Endothelial cell of hepatic sinusoid (primary cell): ENCODE measurements around the gene PRDM10.
"Not testable (repeated sequence)": the region's sequence is repeated elsewhere in the genome, so short reads cannot be mapped to it uniquely, and the experiment has no call there.

Experiments
- in situ Hi-C: cut with HindIII; loops from 2 replicates; pipeline ENCODE4 v1.10.0; 2017; ENCODE audit warnings: low sequenced_read_pairs

PRDM10 gene

DNA sequence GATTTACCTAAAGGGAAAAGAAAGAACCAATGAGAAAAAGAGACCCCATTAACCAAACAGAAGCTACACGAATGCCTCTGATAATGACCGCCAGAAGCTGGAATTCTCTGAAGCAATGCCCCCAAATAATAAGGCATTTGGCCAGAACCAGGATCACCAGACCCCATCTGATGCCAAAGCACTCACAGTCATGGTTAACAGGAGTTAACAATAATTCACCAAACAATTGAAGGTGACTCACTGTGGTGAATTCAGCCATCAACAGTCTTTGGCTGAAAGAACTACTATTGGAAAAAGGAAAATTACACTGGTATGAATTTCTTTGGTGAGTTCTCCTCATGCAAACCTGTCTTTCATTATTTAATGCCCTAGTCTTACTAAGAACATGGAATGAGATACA, 85.4 kb downstream of the PRDM10 start:
- in situ Hi-C loops = loop anchor here (5.0 kb wide), 1 partner anchor 210 kb away; no protein-coding TSS in a partner anchor

DNA sequence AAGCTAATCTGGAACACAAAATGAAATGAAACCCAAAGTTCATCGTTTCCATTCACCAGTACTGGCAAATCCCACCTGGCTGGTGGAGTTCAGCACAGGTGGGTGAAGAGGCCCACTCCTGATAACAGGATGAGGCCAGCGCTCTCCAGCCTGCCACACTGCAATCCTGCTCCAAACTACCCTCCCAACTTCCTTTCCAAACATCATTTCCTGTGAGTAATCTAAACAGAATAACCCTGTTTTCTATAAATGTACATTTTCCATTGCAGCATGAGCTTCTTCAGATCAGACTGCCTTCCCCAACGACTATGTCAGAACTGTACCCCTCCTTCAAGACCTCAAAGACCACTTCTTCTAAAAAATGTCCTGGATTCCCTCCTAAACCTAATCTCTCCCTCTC, 91.3 kb downstream of the PRDM10 start:
- in situ Hi-C loops = no loop called here

- in situ Hi-C loops = no loop called here
Measured at GRCh38 chr11:129910360-129910759, 92.3 kb downstream of the PRDM10 start.

DNA sequence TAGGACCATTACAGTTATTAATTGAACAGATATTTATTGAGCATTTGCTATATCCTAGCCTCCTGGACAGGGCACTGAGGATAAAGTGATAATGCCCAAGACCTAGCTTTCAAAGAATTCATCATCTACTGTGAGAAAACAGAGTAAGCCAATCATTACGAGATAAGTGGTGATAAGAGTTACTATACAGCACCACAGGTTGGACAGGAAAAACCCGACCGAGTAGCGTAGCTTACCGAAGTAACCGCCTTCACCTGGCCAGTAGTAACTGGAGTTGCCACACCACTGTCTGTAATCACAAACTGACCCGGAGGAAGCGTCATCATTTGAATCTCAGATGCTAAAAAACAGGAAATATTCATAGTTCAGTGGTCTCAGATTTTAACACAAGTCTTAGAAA, 97.2 kb downstream of the PRDM10 start:
- in situ Hi-C loops = no loop called here

DNA sequence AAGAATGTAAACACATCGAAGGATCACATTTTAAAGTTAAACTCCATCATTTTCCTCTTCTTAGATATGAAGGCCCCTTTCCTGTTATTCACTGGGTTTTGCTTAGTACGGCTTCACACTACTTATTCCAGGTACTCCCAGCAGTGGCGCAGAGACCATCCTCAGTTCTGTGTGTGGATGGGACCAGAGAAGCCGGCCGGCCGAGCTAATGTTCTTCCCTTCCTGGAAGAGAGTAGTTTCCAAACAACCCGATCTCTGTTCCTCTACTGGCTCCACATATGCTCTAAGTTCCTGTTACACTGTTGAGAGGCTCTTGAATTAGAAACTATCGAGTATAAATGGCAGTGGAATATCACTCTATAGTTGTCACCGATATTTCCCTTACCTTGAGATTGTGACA, 106.6 kb downstream of the PRDM10 start:
- in situ Hi-C loops = no loop called here

- in situ Hi-C loops = no loop called here
Measured at GRCh38 chr11:129895126-129896041, 107.3 kb downstream of the PRDM10 start, which contains the start of gene NFRKB. TSS of gene NFRKB (minus strand) at chr11:129895578. CDS start at chr11:129892849, 2,729 bp downstream.

DNA sequence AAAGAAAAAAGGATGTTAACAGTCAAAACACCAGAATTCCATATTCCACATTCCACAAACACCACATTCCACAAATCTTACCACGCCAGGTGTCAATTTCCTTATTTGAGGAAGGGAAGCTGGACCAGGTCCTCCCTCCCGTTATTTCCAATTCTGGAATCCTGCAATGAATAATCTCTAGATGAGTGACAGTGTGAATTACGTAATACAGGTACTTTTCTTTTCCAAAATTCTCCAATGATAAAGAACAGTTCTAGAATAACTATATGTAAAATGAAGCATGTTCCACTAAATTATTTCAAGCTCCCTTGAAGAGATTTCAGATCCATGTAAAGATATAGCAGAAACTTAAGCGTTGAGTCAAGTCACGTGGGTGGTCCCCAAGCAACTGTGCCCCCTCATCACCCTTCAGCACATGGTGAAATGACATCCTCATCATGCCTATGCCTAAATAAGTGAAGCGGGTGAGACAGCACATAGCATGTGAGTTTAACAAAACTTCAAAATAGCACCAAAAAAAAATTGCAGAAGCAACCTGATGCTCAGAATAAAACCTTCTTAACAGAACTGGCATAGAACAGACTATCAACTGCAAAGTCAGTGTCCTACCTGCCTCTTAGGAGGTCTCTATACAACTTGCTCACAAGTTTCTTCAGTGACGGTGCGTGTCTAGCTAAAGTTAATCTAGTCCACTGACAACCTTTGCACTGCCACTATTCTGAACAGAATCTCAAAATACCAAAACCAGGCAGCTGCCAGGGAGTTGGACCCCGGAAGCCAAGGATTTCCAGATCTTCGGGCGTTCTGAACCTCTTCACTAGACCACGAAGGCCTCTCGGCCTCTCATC, 108.1 kb downstream of the PRDM10 start:
- in situ Hi-C loops = no loop called here

GRCh38 chr11:129888451-129888850, 114.2 kb downstream of the PRDM10 start:
- in situ Hi-C loops = no loop called here

DNA sequence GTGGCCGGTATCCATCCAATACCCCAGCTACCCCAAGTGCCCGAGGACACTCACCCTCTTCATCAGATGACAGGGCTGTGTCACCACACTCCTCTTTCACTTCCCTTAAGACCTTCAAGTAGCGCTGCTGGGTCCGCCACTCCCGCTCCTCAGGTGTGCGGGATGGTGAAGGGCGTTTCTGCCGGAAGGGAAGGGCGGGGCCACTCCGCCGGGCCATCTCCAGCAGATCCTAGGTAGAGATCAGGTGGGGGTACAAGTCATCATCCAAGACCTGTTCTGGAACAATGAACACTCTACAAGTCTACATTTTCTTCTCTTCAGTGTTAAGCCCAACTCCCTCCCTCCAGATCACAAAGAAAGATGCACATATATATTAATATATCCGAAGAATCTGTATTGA, 117.3 kb downstream of the PRDM10 start:
- in situ Hi-C loops = no loop called here

DNA sequence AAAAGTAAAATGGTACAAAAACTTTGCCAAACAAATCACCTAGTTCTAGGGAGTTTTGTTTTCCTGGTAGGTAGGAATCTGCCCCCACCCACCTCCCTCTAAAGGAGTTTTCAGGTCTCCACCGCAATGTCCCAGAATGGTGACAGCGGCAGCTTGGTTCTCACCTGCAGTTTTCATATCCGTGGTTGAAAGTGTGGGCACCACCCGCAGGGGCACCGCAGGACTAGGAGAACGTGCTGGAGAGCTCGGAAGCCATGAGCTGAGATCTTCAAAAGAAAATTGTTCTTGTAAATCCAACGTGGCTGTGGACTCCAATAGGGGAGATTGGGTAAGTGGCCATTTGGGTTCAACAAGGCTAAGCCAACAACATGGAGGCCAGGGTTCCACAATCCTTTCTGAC, 118.1 kb downstream of the PRDM10 start:
- in situ Hi-C loops = no loop called here

DNA sequence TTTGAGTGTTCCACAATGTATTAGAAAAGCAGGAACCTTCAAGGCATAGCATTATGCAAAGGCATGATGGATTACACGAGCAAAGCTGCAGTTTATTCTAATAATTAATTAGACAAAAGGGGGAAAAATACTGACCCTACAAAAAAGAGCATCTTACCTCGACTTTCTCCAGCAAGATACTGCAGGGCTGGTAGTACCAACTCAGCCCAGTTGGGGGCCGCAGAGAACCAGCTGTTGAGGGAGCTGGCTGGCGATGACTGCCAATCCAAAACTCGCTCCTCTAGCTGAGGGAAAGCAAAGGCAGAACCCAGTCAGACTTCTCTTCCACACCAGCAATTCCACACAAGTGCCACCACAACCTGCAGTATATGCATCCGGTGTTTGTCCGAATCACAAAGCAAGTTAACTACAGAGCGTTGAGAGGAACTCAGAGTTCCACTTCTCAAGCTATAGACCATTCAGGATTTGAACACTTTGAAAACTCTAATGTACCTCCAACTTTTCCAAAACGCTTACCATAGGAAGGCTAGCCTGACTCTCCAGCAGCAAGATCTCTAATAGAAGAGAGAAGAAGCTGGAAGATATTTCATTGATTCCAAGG, 121.0 kb downstream of the PRDM10 start:
- in situ Hi-C loops = no loop called here

- in situ Hi-C loops = no loop called here
Measured at GRCh38 chr11:129880311-129880710, 122.3 kb downstream of the PRDM10 start.

- in situ Hi-C loops = no loop called here
Measured at GRCh38 chr11:129871914-129872313, 130.7 kb downstream of the PRDM10 start.

- in situ Hi-C loops = not testable (repeated sequence)
Measured at GRCh38 chr11:129868626-129869025, 134.0 kb downstream of the PRDM10 start.

DNA sequence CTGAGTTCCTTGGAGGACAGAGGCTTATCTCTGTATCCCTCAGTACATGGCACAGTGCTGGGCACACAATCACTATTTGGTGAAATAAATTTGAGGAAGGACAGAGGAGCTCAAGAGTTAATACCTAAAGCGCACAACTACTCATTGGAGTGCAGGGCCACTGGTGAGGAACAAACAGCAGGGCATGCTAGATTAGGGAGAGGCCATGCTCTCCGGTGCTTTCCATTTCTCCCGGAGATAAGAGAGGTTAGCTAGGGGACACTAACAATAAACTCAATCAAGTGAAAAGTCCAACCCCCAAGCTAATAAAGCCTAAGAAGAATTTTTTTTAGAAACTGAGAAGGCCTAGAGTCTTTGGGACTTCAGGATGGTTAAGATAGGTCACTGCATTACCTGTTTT, 136.3 kb downstream of the PRDM10 start:
- in situ Hi-C loops = no loop called here

GRCh38 chr11:129865701-129866100, 136.9 kb downstream of the PRDM10 start:
- in situ Hi-C loops = no loop called here

DNA sequence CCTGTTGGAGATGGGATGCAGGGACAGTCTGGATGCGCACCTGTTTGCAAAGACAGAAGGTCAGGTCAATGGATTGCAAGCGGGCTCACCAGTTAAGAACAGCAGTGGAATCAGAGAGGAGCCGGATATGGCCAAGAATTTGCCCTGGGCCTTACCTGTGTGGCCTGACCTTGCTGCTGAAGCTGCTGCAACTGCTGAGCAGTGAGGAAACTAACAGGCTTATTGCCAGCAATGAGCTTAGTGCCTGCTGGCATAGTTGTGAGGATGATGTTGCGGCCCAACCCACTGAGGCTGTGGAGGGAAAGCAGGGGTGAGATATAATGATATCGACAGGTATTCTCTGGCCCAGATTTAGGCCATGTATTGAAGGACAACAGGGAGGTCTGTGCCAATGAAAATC, 137.8 kb downstream of the PRDM10 start:
- in situ Hi-C loops = no loop called here

DNA sequence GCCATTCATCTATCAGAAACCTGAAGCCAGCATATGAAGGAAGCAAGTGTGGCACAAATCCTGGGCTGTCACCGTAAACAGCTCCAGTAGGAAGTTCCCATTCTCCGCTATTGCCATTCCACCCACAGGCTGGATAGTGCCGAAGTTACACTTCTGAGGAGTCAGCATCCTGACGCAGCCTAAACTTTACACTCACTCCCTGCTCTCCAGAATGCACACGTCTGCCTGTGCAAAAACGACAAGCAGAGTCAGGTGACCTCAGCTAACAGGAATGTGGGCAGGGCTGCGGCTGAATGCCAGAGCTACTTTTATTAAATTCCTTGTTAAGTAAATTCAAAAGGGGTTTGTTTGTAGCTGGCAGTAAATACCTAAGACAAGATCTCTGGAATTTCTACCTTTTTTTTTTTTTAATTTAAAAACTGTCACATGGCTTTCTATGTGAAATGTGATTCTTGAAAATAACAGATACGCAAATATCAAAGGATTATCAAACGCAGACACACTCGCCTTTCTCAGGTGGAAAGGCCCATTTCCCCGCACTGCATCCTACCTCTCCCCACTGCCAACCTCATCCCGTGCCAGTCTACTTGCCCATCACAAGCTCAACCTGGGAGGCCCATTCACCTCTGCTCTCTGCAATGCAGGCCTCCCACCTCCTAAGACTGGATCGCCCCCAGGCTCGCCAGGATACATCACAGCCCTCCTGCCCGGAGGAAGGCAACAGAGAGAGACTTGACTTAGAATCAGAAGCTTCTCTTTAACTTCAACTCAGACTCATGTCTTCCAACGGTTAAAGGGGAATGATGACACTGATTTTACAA, 140.7 kb downstream of the PRDM10 start:
- in situ Hi-C loops = no loop called here

DNA sequence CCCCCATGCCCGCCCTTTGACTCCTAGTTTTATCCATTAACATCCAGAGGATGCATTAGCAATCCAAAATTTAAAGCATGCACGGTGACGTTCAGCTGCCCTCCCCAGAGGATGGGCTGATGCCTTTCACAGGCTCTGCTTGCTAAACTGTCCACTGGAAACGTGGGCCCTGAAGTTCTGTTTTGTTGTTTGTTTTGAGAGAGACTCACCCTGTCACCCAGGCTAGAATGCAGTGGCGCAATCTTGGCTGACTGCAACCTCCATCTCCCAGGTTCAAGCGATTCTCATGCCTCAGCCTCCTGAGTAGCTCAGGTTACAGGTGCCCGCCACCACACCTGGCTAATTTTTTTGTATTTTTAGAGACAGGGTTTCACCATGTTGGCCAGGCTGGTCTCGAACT, 146.6 kb downstream of the PRDM10 start:
- in situ Hi-C loops = no loop called here

- in situ Hi-C loops = no loop called here
Measured at GRCh38 chr11:129855086-129855485, 147.5 kb downstream of the PRDM10 start.
